HG02973 (cell line): Measurements from ENCODE around the gene ATF6B.
"Not testable (repeated sequence)": the region's sequence is repeated elsewhere in the genome, so short reads cannot be mapped to it uniquely, and the experiment has no call there.

Experiments used
- ATAC-seq: cut with Tn5 transposase; IDR thresholded peaks from one replicate; pipeline ENCODE4 v1.9.1; 2021; ENCODE audit warnings: moderate library complexity; ENCODE audit not compliant: unreplicated experiment

Gene ATF6B

GRCh38 chr6:32083812-32084768, 44.0 kb downstream of the ATF6B start:
- ATAC-seq: no peak

DNA sequence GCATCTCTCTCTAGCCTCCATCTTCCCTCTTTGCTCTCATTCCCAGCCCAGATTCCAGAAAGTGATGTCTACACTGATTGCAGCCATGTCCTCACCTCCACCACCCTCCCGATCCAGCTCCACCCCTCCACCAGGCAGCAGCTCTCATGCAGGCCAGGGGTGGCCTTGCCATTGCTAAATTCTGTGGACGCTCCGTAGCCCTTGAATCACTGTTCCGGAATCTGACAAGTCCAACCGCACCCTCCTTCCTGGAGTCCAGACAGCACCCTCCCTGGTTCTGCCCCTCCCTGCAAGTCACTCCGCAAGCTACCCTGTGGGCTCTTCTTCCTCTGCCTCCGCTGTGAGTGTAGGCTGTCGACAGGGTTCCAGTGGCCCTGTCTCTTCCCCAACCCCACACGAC, 45.1 kb downstream of the ATF6B start:
- ATAC-seq: no peak

- no peak for ATAC-seq
These were observed 45.6 kb downstream of the ATF6B start for GRCh38 chr6:32082478-32082877.

GRCh38 chr6:32081168-32081990, 46.7 kb downstream of the ATF6B start:
- no peak for ATAC-seq

GRCh38 chr6:32079566-32080290, 48.3 kb downstream of the ATF6B start:
- ATAC-seq: no peak

DNA sequence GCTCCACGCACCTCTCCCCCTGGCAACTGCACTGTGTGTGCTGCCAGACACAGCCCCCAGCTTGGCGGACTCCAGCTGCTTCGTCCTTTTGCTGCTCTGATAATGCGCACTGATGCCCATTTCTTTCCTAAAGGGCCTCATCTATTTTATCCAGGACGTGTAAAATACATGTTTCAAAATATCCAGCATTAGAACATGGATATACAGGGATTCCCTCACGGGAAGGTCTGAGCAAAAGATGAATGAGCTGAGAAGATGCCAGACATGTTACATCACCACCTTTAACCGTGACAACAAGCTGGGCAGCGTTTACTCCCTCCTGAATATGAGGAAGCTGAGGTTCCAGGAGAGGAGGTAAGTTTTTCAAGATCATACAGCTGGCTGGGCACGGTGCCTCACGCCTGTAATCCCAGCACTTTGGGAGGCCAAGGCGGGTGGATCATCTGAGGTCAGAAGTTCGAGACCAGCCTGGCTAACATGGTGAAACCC, 51.7 kb downstream of the ATF6B start:
- ATAC-seq: no peak

- ATAC-seq: no peak
These were observed 52.3 kb downstream of the ATF6B start for GRCh38 chr6:32075781-32076180.

DNA sequence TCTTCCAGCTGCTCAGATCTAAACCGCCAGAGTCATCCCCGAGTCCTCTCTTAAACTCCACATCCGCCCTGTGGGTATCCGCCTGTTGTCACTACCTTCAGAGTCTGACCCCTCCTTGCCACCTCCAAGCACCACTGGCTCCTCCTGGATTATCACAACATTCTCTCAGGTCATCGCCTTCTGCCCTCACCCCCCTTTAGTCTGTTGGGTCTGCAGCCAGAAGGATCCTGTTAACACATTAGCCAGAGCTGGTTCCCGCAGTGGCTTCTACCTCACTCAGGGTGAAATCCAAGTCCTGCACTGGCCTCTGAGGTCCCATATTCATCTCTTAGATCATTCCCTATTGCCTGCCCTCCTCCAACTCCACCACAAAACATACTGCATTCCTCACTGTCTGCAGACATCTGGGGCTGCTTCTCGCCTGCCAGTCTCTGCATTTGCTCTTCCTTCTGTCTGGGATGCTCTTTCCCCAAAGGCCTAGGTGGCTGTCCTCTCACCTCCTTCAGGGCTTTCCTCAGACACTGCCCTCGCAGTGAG, 53.0 kb downstream of the ATF6B start:
- ATAC-seq: no peak

- no peak for ATAC-seq
These were observed 54.4 kb downstream of the ATF6B start for GRCh38 chr6:32073613-32074012.

DNA sequence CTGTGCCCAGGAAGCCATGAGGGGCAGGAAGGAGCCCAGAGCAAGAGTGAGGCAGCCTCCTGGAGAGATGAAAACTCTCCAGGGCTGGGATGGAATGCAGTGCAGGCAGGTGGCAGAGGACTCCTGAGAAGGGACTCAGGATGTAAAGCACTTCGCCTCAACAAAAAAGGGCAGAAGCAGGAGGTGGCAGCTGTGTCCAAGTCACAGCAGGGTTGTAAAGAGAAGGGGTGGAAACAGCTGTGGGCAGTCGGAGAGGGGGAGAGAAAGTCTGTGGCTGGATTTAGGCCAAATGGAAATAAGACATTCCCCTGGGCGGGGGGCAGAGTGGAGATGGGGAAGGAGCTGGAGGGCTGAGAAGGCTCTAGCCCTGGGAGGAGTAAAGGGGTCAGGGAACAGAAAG, 54.9 kb downstream of the ATF6B start:
- ATAC-seq: no peak

- no peak for ATAC-seq
These were observed 57.1 kb downstream of the ATF6B start for GRCh38 chr6:32070814-32071543.

DNA sequence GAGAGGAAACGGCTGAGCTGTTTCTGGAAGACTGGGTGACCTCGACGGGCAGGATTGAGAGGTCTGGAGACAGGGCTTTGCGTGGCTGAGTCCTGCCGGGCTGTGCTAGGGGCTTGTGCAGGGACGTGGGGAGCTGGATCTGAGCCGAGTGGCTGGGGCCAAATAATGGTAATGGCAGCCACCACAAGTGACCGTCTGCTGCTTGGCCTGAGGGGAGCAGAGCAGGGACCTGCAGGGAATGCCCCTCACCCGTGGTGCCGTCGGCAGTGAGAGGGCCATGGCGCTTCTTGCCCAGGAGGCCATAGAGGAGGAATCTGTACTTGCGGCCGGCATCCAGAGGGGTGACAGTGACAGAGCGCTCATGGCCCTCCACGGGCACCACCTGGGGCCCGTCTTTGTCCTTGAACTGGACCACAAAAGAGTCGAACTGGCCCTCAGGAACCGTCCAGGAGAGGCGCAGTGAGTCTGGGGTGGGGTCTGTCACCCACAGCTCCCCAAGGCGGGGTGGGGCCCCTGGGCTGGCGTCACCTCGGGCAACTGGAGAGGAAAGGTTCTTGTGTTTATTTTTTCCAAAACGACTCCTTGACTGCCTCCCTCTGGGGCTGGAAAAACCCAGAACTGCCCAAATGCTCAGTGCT, 58.0 kb downstream of the ATF6B start:
- ATAC-seq: no peak

- no peak for ATAC-seq
These were observed 58.6 kb downstream of the ATF6B start for GRCh38 chr6:32069460-32069859.

DNA sequence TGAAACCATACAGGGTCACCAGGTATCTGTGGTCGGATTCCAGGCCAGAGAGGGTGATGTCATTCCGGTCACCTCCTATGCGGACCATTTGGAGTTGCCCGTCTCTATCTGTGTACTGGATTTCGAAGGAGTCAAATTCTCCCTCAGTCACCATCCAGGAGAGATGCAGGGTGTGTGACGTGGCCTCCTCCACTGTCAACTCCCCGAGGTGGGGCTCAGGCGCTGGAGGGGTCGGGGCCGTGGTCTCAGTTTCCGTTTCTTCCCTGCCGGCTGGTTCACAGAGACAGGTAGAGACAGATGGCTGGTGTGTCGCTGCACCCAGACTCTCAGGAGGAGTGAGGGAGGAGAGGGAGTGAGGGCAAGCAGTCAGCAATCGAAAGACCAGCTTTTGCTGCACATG, 59.2 kb downstream of the ATF6B start:
- ATAC-seq: no peak

GRCh38 chr6:32068315-32068714, 59.7 kb downstream of the ATF6B start:
- not testable (repeated sequence) for ATAC-seq

DNA sequence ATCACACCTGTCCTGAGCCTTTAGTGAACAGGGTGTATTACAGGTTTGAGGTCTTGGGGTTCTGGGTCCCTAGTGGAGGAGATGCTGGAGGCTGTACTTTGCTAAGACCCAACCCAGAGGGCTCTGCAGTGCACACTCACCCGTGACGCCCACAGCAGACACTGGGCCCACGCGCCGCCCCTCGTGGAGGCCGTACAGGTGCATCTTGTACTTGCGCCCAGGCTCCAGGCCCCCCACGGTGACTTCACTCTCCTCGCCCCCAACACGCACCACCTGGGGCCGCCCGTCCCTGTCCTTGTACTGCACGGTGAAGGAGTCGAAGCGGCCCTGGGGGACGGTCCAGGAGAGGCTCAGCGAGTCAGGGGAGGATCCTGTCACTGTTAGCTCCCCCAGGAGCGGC, 60.5 kb downstream of the ATF6B start:
- ATAC-seq: not testable (repeated sequence)
